Activated gamma-delta T cell treated with Interleukin-2 at 50 U/mL for 16 hours (primary cell): ENCODE data around the gene IRF2BP2.

Source experiments
- DNase-seq: peaks from one replicate; pipeline ENCODE4 v3.0.0-alpha.2; 2020

Gene IRF2BP2

DNA sequence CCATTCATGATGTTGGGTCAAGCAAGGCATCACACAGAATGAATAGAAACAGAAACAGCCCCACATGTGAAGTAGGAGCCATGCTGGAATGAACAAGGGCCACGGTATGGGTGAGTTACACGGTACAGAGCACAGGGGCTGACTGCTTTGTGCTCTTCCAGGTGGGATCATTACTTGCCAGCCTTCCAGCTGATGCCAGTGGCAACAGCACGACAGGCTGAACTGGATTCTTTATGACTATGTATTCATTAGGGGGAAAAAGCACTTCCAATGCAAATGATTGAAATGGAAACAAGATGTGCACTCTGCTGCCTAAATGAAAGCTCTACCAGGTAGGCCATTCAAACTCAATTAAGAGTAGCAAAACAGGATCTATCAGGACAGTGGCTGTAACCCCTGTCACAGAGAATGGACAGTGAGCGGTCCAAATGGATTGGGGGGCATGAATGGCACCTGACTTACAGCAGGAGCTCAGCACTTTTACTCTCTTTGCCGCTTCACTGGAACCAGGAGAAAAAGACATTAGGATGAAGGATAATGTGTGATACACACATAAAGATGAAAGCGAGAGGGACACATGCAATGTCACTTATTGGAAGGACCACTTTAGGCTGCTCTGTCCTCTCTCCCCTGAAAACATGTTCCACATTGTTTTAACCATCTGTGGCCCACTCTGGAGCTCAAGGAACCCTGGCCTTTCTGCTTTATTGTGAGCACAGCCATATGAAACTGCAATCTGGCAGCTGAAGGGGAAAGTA, 23.4 kb upstream of the IRF2BP2 start:
- no peak for DNase-seq

- no peak for DNase-seq
Observed at GRCh38 chr1:234632225-234632624, 22.2 kb upstream of the IRF2BP2 start.

DNA sequence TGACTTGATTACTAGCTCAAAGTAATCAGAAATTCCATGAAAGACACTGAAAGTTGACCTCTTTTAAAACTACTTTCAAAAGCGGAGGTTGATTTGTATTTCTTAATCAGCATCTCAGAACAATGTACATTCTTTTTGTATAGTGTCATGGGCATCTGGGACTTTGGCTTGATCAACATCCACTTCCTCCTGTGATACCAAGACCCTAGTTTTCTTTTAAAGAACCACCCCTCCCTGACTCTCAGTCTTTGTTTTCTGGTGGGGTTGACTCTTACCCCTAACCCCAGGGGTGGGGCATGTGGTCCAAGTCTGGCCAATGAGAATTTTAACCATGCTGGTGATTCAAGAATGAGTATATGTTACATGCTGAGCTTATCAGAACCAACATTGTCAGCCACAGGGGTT, 21.7 kb upstream of the IRF2BP2 start:
- DNase-seq = no peak

DNA sequence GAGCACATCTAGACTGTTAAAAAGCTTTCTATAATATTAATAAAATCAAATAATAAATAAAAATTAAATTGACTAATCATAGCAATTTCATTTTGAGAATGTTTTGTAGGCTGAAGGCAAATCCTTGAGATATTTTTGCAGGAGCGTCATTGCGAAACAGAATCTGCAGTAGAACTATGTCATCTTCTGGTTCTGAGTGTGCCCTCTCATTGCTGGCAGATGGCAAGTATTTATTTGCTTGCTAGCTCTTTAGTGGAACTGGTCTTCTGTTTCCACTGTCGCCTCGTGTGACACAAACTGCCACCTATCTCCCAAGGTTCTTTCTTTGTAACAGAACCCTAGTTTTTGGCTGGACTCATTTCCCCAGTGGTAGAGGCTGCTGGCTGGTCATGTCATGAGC, 19.0 kb upstream of the IRF2BP2 start:
- DNase-seq = no peak

- no peak for DNase-seq
Observed at GRCh38 chr1:234628089-234628488, 18.1 kb upstream of the IRF2BP2 start.

GRCh38 chr1:234627009-234627950, 17.3 kb upstream of the IRF2BP2 start:
- no peak for DNase-seq

- DNase-seq = no peak
Observed at GRCh38 chr1:234626391-234626790, 16.4 kb upstream of the IRF2BP2 start.

DNA sequence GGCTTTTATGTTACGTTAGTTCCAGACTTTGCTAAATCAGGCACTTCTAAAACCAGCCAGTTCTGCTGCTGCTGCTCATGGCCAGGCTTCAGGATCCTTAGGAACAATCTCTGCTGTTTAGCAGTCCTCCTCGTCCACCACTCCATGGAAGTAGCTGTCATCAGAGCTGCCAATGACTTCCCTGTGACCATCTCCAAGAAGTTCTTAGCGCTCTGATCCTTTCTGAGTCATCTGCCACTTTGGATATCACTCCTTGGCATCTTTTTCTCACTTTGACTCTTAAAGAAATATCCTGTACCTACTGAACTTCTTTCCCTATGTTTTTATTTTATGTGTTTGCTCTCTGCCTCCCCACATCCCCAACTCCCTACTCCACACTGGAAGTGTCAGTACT, 14.7 kb upstream of the IRF2BP2 start:
- no peak for DNase-seq

DNA sequence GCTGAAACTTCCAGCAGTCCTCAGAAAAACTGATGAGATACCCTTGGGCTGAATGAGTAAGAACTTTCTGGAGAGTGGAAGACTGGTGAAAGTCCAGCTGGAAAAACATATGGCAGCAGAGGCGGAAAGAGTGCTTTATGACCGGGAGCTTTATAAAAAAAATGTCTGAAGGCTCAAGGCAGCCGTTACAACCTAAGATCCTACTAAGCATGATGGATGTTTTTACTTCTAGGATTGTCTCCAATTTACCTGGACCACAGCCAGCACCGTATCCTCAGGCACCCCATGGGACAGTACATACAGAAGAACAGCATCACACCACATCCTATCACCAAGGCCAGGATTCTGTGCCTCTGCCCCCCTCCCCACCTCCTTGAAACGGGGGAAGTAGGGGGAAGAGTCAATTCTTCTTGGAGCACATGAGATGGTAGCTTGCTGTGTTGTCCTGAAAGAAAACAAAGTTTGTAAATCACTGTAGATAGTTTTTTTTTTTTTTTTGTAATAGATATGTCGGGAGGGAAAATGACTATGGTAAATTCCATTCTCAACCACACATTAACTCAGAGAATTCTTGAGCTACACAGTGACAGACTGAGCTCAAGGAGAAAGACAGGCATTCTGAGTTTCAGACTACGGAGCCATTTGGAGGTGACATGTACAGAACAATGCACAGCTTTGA, 11.8 kb upstream of the IRF2BP2 start:
- no peak for DNase-seq

- DNase-seq = no peak
Observed at GRCh38 chr1:234621127-234621468, 11.1 kb upstream of the IRF2BP2 start.

- DNase-seq = no peak
Observed at GRCh38 chr1:234620272-234621126, 10.5 kb upstream of the IRF2BP2 start.

GRCh38 chr1:234619794-234620247, 9.8 kb upstream of the IRF2BP2 start:
- DNase-seq = no peak

DNA sequence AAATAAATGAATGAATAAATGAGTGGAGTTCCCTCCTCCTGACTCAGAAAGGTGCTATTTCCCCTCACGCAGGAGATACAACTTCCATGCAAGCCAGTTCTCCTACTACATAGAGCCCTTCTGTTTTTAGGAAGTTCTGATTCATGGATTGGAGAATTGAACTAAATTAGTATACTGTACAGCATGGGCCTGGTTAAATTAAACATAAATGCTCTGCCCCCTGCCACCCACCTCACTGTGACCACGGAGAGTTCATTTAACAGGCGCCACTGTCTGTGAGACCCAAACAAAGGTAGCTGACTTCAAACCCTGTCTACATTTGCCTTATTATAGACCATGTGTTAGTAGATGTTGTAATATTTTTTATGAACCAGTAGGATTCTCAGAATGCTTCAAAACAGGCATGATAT, 9.1 kb upstream of the IRF2BP2 start:
- DNase-seq = no peak

DNA sequence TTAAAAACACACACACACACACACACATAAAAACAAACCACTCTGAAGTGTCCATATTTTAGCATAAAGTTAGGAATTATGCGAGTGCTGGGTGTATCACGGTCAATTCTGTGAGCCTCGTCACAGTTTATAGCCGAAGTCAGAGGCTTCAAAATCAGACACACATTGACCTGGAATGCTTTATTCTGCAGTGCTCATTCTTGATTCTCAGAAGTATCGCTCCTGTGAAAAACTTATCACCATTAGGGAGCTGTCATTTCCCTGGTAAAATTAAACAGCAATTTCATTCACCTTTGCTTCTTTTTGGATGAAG, 8.7 kb upstream of the IRF2BP2 start:
- no peak for DNase-seq

- no peak for DNase-seq
Observed at GRCh38 chr1:234617986-234618736, 8.2 kb upstream of the IRF2BP2 start.

GRCh38 chr1:234617131-234617985, 7.4 kb upstream of the IRF2BP2 start:
- no peak for DNase-seq

GRCh38 chr1:234616644-234617043, 6.7 kb upstream of the IRF2BP2 start:
- DNase-seq = no peak

DNA sequence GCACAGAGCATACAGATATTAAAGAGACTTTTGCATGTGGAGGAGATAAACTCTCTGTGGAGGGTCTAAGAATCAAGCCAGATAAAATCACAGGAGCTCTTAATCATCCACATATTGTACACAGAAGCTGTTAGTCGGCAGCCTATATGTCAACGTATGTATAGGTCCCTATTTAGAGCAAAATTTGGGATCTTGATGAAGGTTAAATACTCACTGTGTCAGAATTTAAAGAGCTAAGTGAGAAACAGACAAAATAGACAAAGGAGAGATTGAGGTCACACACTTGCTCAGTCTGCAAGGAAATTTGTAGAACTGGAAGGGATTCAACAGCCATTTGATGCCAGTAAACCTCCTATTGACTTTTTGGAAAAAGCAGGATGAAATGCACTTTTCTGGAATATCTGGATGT, 4.1 kb upstream of the IRF2BP2 start:
- DNase-seq = no peak

DNA sequence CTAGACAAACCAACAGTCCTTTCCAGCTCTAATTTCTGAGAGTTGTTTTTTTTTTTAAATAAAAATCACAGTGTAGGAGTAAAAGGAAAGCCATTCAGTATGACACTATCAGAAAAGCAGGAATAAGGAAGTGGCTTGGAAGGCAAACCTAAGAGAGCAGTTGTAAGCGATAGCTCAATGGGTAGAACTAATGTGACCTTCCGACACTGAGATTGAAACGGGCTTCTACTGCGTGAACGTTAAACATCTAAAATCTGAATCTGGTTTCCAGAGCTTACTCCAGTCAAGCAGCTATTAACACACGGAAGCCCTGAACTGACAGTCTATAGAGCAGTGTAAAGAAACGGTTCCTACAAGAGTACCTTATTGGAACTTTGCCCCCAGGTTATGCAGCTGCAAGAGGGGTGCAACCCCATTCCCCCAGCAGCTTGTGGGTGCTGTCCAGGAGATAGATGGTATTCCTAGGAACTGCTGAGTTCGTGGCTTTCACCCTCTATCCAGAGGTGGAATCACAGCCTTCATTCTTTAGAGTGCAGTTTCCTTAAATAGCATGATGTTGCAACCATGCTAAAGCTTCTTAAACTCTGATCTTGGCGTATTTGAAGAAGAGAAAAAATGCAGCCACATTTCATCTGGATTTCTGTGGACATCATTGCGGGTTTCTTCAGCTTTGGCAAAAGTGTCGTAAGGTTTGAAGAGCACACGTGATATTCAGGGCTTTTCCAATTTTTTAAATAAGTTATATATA, 3.3 kb upstream of the IRF2BP2 start:
- no peak for DNase-seq
